Karpas-422 (cell line): ENCODE measurements around the gene HIPK2. TPM values are rescaled to one million over a fixed set of nuclear protein-coding genes. Genes with fewer than 3 reads are reported as not detected.
"Not testable (repeated sequence)": the region's sequence is repeated elsewhere in the genome, so short reads cannot be mapped to it uniquely, and the experiment has no call there.

Source experiments
- DNase-seq: peaks from one replicate; pipeline ENCODE4 v3.0.0-alpha.2; 2015
- H2AFZ ChIP-seq: fragments of 200-600 bp; sonication (generic); 2 replicates; pipeline ENCODE4 v1.6.1; 2014; ENCODE audit warnings: antibody characterized with exemption, low read length, mixed read lengths
- H3K27ac ChIP-seq: fragments of 200-600 bp; sonication (generic); 2 replicates; pipeline ENCODE4 v1.5.1; 2014; ENCODE audit warnings: mild to moderate bottlenecking, low read length, moderate library complexity
- H3K27me3 ChIP-seq: fragments of 200-600 bp; sonication (generic); 2 replicates; pipeline ENCODE4 v1.6.1; 2014; ENCODE audit warnings: low read length, mixed read lengths
- H3K36me3 ChIP-seq: fragments of 200-600 bp; sonication (generic); 2 replicates; pipeline ENCODE4 v1.6.1; 2014; ENCODE audit warnings: low read length, mixed read lengths; ENCODE audit not compliant: insufficient read depth
- H3K4me1 ChIP-seq: fragments of 200-600 bp; sonication (generic); 2 replicates; pipeline ENCODE4 v1.6.1; 2014; ENCODE audit warnings: mild to moderate bottlenecking, low read length, mixed read lengths
- H3K4me2 ChIP-seq: fragments of 200-600 bp; sonication (generic); 2 replicates; pipeline ENCODE4 v1.6.1; 2014; ENCODE audit warnings: low read length, low read depth, mild to moderate bottlenecking; ENCODE audit not compliant: poor library complexity, severe bottlenecking
- H3K4me3 ChIP-seq: fragments of 200-600 bp; sonication (generic); 2 replicates; pipeline ENCODE4 v1.5.1; 2014; ENCODE audit warnings: mild to moderate bottlenecking, antibody characterized with exemption, low read length, mixed read lengths
- H3K79me2 ChIP-seq: fragments of 200-600 bp; sonication (generic); 2 replicates; pipeline ENCODE4 v1.6.1; 2014; ENCODE audit warnings: mild to moderate bottlenecking, low read length, mixed read lengths
- H3K9ac ChIP-seq: fragments of 200-600 bp; sonication (generic); 2 replicates; pipeline ENCODE4 v1.6.0; 2014; ENCODE audit warnings: low read length
- H3K9me2 ChIP-seq: fragments of 200-600 bp; sonication (generic), shearing (Covaris generic); replicated peaks from 2 replicates; pipeline ENCODE4 v1.6.0; 2014; ENCODE audit warnings: mild to moderate bottlenecking, low read length, moderate library complexity; ENCODE audit not compliant: insufficient read depth
- H3K9me3 ChIP-seq: fragments of 300-700, 200-600 bp; sonication (generic); 2 replicates; pipeline ENCODE4 v1.6.1; 2014; ENCODE audit warnings: low read length, mixed read lengths
- H4K20me1 ChIP-seq: fragments of 200-600 bp; sonication (generic); 2 replicates; pipeline ENCODE4 v1.6.1; 2014; ENCODE audit warnings: mild to moderate bottlenecking, antibody characterized with exemption, low read length, low read depth; ENCODE audit not compliant: insufficient read depth
- total RNA-seq: library from RNA; depleted of rRNA; stranded (reverse); fragments of >200 nt; shearing (Covaris generic); gene quantifications from 2 replicates; pipeline ENCODE4 v1.2.3, GENCODE V29; 2014; ENCODE audit warnings: low replicate concordance

The HIPK2 gene
- total RNA-seq, 1 experiment from 2014 or later = not detected

GRCh38 chr7:139676390-139676789 lies 101.4 kb downstream of the HIPK2 start:
- no peaks in the 10 kb centered on the region for H3K79me2 ChIP-seq
- H3K4me2 ChIP-seq = no peak overlapping the region
- H3K9me2 ChIP-seq = no peaks in the 10 kb centered on the region
- H3K27ac ChIP-seq = no peak overlapping the region
- no peak overlapping the region for H3K4me3 ChIP-seq
- no peaks in the 10 kb centered on the region for H3K9me3 ChIP-seq
- DNase-seq = no peak
- no peaks in the 10 kb centered on the region for H3K36me3 ChIP-seq
- no peaks in the 10 kb centered on the region for H3K27me3 ChIP-seq
- no peaks in the 10 kb centered on the region for H3K4me1 ChIP-seq
- H4K20me1 ChIP-seq = no peaks in the 10 kb centered on the region
- no peak overlapping the region for H3K9ac ChIP-seq
- H2AFZ ChIP-seq = no peak overlapping the region

- no peak for DNase-seq
- H3K4me3 ChIP-seq = no peak overlapping the region
- no peaks in the 10 kb centered on the region for H3K9me2 ChIP-seq
- no peak overlapping the region for H2AFZ ChIP-seq
- no peak overlapping the region for H3K27ac ChIP-seq
- H4K20me1 ChIP-seq = no peaks in the 10 kb centered on the region
- H3K36me3 ChIP-seq = no peaks in the 10 kb centered on the region
- H3K9ac ChIP-seq = no peak overlapping the region
- H3K27me3 ChIP-seq = no peaks in the 10 kb centered on the region
- no peak overlapping the region for H3K4me2 ChIP-seq
- no peaks in the 10 kb centered on the region for H3K79me2 ChIP-seq
- no peaks in the 10 kb centered on the region for H3K4me1 ChIP-seq
- H3K9me3 ChIP-seq = no peaks in the 10 kb centered on the region
Observed at GRCh38 chr7:139675127-139676125, 102.4 kb downstream of the HIPK2 start.

DNA sequence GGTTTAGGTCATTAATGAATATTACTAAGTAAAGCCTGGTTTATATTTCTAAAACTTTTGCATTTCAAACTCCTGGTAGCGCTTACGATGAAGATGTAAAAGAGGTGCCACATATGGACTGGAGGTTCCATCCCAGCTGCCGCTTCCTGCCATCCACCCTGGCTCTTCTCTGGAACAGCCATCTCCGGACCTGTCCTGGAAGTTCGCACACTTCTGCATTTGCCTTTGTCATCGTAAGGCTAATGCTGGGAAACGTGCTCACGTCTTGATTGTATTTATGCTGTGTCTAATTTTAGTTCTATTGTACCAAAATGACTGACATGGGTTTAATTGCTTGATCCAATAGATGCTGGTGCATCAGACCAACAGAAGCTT lies 103.1 kb downstream of the HIPK2 start:
- H3K4me2 ChIP-seq = no peak overlapping the region
- H3K9me2 ChIP-seq = no peaks in the 10 kb centered on the region
- no peak for DNase-seq
- no peak overlapping the region for H3K9ac ChIP-seq
- H3K4me3 ChIP-seq = no peak overlapping the region
- H3K79me2 ChIP-seq = no peaks in the 10 kb centered on the region
- no peaks in the 10 kb centered on the region for H3K27me3 ChIP-seq
- no peak overlapping the region for H2AFZ ChIP-seq
- H3K36me3 ChIP-seq = no peaks in the 10 kb centered on the region
- H4K20me1 ChIP-seq = no peaks in the 10 kb centered on the region
- H3K27ac ChIP-seq = no peak overlapping the region
- no peaks in the 10 kb centered on the region for H3K4me1 ChIP-seq
- no peaks in the 10 kb centered on the region for H3K9me3 ChIP-seq

GRCh38 chr7:139674341-139674740 lies 103.5 kb downstream of the HIPK2 start:
- Histone ChIP-seq H3K9me3 (no peaks in the 10 kb centered on the region), H3K9ac (no peak overlapping the region), H3K9me2 (no peaks in the 10 kb centered on the region), H3K4me1 (no peaks in the 10 kb centered on the region), H3K79me2 (no peaks in the 10 kb centered on the region), H3K4me2 (no peak overlapping the region), H3K27me3 (no peaks in the 10 kb centered on the region), H3K36me3 (no peaks in the 10 kb centered on the region), H3K27ac (no peak overlapping the region), H2AFZ (no peak overlapping the region), H3K4me3 (no peak overlapping the region), H4K20me1 (no peaks in the 10 kb centered on the region)
- no peak for DNase-seq

DNA sequence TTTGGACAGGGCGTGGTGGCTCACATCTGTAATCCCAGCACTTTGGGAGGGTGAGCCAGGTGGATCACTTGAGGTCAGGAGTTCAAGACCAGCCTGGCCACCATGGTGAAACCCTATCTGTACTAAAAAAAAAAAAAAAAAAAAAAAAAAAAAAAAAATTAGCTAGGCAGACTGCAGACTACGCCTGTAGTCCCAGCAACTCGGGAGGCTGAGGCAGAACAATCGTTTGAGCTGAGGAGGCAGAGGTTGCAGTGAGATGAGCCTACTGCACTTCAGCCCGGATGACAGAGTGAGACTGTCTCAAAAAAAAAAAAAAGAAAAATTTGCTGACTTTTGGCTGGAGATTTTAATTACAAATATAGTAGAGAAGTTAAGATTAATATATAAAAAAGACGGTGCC lies 104.0 kb downstream of the HIPK2 start:
- Histone ChIP-seq H3K4me3 (no peak overlapping the region), H4K20me1 (no peaks in the 10 kb centered on the region), H3K9me2 (no peaks in the 10 kb centered on the region), H3K27ac (no peak overlapping the region), H3K4me1 (no peaks in the 10 kb centered on the region), H3K9me3 (no peaks in the 10 kb centered on the region), H2AFZ (no peak overlapping the region), H3K4me2 (no peak overlapping the region), H3K27me3 (no peaks in the 10 kb centered on the region), H3K36me3 (no peaks in the 10 kb centered on the region), H3K79me2 (no peaks in the 10 kb centered on the region), H3K9ac (no peak overlapping the region)
- no peak for DNase-seq

DNA sequence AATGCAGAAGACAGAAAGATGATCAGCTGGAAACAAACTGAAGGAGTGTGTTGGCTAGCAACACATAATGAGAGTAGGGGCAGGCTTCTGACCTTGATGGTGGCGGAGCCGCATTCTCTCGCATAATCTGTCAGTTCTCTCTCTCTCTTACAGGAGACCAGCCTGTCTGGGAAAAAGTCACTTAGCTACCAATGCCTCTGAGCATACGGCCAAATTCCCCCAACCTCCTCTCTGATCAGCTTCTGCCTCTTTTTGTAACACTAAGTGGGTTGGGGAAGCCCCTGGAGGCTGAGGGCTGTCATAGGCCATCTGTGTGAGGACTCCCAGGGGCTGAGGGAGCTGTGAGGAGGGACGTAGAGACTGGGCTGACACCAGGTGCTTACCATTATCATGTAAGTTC lies 104.6 kb downstream of the HIPK2 start:
- H3K4me1 ChIP-seq = no peaks in the 10 kb centered on the region
- no peaks in the 10 kb centered on the region for H3K9me2 ChIP-seq
- no peaks in the 10 kb centered on the region for H3K27me3 ChIP-seq
- H3K4me2 ChIP-seq = no peak overlapping the region
- no peak overlapping the region for H2AFZ ChIP-seq
- no peaks in the 10 kb centered on the region for H3K9me3 ChIP-seq
- no peaks in the 10 kb centered on the region for H4K20me1 ChIP-seq
- no peak overlapping the region for H3K9ac ChIP-seq
- no peaks in the 10 kb centered on the region for H3K79me2 ChIP-seq
- H3K27ac ChIP-seq = no peak overlapping the region
- no peak overlapping the region for H3K4me3 ChIP-seq
- H3K36me3 ChIP-seq = no peaks in the 10 kb centered on the region
- no peak for DNase-seq

DNA sequence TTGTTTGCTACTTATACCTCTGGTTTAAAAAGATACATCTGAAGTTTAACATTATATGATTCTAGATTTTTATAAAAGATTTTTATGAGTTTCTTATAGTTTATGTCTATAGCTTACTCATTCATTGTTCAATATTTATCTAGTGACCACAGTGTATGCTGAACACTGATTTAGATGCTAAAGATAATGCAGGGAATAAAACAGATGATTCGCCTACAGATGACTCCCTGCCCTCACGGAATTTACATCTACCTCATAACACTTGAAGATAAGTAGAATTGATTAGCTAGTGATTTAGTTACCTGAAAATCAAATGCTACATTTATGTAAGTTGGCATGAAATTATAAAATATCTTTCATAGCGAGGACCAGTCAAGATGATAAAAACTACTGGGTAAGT lies 105.8 kb downstream of the HIPK2 start:
- H3K9ac ChIP-seq = no peak overlapping the region
- no peak overlapping the region for H3K4me3 ChIP-seq
- H3K36me3 ChIP-seq = no peaks in the 10 kb centered on the region
- H2AFZ ChIP-seq = no peak overlapping the region
- H3K9me3 ChIP-seq = no peaks in the 10 kb centered on the region
- H3K9me2 ChIP-seq = no peaks in the 10 kb centered on the region
- H3K4me1 ChIP-seq = no peaks in the 10 kb centered on the region
- H3K27me3 ChIP-seq = no peaks in the 10 kb centered on the region
- H3K79me2 ChIP-seq = no peaks in the 10 kb centered on the region
- H3K27ac ChIP-seq = no peak overlapping the region
- H4K20me1 ChIP-seq = no peaks in the 10 kb centered on the region
- no peak overlapping the region for H3K4me2 ChIP-seq
- no peak for DNase-seq

DNA sequence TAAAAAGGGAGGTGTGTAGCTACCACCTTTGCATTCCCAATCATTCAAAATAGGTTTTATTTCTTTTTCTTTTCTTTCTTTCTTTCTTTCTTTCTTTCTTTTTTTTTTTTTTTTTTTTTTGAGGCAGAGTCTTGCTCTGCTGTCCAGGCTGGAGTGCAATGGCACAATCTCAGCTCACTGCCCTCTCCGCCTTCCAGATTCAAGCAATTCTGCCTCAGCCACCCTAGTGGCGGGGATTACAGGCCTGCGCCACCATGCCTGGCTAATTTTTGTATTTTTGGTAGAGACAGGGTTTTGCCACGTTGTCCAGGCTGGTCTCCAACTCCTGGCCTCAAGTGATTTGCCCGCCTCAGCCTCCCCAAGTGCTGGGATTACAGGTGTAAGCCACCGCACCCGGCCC lies 107.1 kb downstream of the HIPK2 start:
- H3K27me3 ChIP-seq, H3K4me2 ChIP-seq, H3K4me1 ChIP-seq, H3K9me3 ChIP-seq, DNase-seq, H3K79me2 ChIP-seq, H3K36me3 ChIP-seq, H3K9ac ChIP-seq, H3K27ac ChIP-seq, H3K4me3 ChIP-seq, H2AFZ ChIP-seq, H4K20me1 ChIP-seq, H3K9me2 ChIP-seq: not testable (repeated sequence)
